GM04503 (cell line): ENCODE results near the gene MARK3.

Experiments used
- DNase-seq: peaks from one replicate; pipeline ENCODE4 v3.0.0-alpha.2; 2012; ENCODE audit warnings: low read depth

MARK3 gene

DNA sequence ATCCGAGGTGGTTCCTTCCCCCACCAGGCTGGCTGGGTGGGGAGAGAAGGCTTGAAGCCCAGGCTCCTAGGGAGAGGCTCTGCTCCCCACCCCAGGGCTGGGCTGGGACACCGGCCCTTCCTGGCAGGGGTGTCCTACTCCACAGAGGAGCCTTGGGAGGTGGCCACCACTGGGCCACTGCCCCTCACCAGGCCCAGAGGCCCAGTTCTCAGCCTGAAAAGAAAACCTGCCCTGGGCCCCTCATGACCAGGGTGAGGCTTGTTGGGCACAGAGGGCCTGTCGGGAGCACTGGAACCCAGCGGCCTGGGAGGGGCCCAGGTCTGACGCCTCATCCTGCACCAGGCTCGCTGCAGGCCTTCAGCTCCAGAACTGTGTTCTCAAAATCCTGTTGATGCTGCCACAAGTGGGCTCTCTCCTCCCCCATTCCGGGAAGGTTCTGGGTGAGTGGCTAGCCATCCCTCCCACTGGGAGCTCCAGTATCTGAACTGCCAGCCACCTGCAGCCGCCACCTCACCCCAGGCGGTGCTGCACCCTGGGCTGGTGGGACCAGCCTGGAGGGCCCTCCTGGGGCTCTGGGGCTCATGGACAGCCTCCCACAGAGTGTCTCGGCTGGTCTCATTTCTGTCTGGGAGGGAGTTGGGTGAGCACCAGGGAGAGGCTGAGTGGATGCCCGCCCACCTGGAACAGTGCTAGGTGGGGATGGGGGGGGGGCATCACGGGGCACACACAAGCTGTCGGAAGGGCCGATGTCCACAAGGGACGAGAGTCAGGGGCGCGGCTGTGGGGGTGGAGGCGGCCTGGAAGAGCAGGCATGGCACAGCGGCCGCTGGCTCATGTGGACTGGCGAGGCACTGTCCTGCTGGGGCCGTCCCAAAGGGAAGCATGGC is 165.5 kb downstream of the MARK3 start:
- DNase-seq, result no peak

DNA sequence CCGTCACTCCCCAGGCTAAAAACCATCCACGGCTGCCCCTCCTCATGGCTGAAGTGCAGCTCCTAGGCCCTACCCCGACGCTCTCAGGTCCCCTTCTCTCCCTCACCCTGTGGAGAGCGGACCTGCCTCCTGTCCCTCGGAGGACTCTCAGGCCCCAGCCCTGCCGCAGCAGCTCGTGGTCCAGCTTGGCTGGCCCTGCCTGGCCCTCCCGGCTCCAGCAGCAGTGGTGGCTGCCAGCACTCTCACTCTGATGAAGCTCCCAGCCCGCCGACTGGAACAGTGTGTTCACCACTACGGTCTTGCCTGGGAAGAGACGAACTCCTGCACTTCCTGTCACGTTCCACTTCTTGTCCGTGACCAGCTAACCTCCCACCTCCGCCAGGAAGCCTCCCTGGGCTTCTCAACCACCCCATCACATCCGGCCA is 166.1 kb downstream of the MARK3 start:
- no peak for DNase-seq

DNA sequence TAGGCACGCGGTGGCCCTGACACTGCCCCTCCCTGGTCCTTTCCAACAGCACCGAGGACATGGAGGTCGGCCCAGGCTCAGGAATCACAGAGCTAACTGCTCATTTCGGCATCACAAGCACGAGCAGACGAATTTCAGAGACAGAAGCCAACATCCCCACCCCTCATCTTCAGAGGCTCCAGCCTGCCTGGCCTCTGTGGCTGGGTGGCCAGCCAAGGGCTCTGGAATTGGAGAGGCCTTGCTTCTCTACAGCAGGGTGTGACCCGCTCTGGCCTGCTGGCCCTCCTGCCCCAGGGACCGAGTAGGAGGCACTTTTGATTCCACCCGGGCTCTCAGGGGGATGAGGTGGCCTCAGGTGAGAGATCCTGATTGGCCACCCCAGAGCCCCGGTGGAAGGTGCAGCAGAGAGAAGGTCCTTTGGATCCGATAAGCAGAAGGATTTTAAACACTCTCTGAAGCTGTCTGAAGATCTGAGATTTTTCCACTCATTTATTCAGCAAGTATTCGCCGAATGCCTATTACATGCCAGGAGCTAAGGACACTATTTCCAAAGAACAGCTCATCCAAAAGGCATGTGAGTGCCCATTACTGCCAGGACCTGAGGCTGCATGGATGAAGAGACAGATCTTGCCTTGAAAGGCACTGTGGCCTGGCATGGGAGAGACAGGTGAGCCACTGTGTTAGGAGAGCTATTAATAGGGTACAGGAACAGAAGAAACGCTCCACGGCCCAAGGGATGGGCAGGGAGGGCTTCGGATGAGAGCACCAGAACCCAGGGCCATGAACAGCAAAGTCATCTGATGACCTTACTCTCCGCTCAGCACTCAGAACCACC is 167.0 kb downstream of the MARK3 start:
- peak; percentile 73 for DNase-seq

DNA sequence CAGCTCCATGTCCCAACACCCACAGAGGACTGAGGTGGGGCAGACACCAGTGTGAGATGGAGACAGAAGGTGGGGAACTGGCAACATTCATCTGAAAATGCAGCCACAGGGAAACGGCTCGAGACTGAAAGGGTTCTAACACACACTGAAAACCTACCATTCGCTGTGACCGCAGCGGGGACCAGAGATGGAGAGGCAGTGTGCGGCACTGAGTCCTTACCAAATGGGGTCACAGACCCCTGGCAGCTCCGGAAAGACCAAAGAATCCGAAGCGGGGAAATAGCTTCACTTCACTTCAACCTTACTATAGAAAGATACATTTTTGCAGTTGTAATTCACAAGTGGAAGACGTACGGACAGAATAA is 167.6 kb downstream of the MARK3 start:
- no peak for DNase-seq
